Measurements from ENCODE around the gene OR14K1.
"Not testable (repeated sequence)": the region's sequence is repeated elsewhere in the genome, so short reads cannot be mapped to it uniquely, and the experiment has no call there.

OR14K1 gene, protein sequence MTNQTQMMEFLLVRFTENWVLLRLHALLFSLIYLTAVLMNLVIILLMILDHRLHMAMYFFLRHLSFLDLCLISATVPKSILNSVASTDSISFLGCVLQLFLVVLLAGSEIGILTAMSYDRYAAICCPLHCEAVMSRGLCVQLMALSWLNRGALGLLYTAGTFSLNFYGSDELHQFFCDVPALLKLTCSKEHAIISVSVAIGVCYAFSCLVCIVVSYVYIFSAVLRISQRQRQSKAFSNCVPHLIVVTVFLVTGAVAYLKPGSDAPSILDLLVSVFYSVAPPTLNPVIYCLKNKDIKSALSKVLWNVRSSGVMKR

DNA sequence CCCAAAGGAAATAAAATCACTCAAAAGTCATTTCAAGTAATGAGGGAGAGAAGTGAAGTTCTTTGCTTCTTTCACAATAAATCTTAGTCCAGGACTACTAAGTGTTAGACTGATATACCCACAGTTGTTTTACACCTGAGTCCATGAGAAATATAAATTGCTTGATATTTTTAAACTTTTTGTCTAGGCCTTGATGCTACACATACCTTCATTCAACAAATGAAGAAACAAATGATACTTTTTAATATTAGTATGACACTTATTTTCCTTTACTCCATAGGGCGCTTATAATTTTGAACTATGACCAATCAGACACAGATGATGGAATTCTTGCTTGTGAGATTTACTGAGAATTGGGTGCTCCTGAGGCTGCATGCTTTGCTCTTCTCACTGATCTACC, at the start of gene OR14K1:
TSS of gene OR14K1 (plus strand) at position 301 of the 400 bp plus-strand sequence. CDS start at position 301, 0 bp downstream.
- no peak within 1 kb of the TSS for H3K4me3 ChIP-seq (ENCODE audit: low read depth, low read length)

DNA sequence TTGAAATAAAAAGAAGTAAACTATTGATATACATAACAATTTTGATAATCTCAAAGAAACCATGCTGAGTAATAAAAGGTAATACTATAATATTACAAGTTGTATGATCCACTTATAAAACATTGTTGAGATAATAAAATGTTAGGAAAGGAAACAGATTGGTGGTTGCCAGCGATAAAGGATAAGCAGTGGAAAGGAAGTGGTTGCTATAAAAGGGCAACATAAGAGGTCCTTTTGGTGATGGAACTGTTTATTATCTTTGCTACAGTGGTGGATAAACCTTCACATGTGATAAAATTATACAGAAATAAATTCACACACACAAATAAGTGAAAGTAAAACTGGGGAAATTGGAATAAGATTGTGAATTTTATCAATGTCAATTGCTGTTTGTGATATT, 37.1 kb upstream of the OR14K1 start:
- no peak overlapping the region for H3K4me3 ChIP-seq (ENCODE audit: low read depth, low read length)

DNA sequence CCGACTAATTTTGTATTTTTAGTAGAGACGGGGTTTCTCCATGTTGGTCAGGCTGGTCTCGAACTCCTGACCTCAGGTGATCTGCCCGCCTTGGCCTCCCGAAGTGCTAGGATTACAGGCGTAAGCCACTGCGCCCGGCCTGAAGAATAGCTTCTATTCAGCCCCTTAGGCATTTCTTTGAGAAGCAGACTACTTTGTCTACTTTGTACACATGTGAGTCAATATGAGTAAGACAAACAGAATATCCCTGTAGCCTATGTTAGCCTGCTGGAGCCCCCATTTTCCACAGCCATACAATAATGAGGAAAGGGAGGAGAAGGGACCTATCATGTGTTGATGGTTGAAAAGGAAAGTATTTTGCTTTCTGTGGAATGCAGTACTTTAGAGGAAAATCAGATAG, 27.7 kb upstream of the OR14K1 start:
- H3K4me3 ChIP-seq (ENCODE audit: low read depth, low read length): not testable (repeated sequence)

DNA sequence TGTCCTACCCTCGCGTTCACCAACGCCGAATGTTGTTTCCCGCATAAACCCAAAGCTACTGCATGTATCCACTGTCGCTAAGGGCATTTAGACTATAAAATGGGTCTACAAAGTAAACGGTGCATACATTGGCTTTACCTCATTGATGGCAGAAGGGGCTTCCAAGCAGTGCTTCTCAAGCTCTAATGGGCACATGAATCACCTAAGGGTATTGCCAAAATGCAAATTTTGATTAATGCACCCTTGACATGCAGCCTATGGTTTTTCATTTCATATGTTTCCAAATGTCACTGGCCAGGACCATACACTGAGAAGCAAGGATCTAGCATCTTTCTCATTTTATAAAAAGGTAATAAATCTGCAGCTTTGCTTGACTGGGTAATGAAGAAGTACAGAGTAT, 24.7 kb upstream of the OR14K1 start:
- H3K4me3 ChIP-seq (ENCODE audit: low read depth, low read length): no peak overlapping the region

DNA sequence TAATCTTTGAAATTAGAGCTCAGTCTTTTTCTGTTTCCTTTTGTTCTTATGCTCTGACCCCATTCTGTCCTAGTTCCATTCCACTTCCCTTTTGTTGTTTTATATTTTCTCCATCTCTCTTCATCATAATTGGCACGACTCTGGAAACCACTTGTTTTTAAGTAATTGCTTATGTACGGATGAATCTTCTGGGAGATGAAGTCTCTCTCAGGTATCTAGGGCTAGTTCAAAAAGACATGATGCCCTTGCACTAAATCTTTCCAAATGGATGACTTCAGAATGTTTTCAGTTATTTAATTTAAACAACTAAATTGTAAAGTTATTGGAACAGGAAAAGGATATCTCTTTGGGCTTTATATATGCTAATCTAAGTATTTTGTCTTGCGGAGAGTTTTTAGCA, 21.9 kb upstream of the OR14K1 start, which contains the start of gene OR6F1:
TSS of gene OR6F1 (minus strand) at position 101 of the 400 bp plus-strand sequence. CDS start 3,891 bp downstream, outside the sequence.
- no peak within 1 kb of the TSS for H3K4me3 ChIP-seq (ENCODE audit: low read depth, low read length)

DNA sequence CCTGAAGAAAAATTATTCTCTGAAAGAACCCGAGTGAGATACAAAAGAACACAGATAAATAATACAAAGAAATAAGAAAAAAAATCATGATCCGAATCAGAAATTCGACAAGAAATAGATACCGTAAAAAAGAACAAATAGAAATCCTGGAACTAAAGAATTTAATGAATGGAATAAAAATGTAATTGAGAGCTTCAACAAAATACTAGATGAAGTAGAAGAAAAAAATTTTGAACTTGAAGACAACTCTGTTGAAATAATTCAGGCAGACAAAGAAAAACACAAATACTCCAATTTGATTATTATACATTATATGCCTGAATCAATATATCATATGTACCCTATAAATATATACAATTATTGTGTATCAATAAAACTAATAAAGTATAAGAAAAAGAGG, 17.2 kb upstream of the OR14K1 start:
- no peak overlapping the region for H3K4me3 ChIP-seq (ENCODE audit: low read depth, low read length)

DNA sequence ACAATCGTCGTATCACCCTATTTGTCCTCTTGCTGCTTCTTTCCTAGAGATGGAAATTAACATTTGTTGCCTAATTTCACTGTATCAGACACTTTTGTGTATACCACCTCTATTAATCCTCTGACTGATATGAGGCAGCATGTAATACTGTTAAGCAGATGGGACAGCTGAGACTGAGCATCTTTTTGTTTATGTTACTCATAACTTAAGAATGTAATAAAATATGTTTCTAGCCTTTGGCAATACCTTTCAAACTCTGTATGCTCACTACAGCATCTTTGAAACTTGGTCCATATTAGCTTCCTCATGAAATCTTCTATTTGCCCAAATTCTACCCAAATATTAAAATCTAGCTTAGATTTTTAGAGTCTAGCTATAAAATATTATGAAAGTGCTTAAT, 2.3 kb downstream of the OR14K1 start:
- H3K4me3 ChIP-seq (ENCODE audit: low read depth, low read length): no peak overlapping the region

DNA sequence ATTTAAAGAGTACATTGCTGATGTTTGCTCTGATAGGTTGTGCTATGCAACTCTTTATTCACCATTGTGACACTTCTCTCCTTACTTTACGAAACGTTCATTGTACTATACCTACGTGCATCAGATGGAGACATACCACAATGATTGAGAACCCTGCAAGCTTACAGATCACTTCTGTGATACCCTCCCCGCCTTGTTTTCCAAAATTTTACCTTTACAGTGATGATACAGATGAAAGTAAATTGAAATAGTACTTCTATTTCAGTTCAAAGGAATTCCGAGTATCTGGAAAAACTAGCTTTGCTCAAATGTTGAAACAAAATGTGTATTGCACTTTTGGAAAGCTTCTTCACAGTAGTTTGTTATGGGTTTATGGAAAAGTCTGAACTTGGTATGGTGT, 3.3 kb downstream of the OR14K1 start:
- no peak overlapping the region for H3K4me3 ChIP-seq (ENCODE audit: low read depth, low read length)

DNA sequence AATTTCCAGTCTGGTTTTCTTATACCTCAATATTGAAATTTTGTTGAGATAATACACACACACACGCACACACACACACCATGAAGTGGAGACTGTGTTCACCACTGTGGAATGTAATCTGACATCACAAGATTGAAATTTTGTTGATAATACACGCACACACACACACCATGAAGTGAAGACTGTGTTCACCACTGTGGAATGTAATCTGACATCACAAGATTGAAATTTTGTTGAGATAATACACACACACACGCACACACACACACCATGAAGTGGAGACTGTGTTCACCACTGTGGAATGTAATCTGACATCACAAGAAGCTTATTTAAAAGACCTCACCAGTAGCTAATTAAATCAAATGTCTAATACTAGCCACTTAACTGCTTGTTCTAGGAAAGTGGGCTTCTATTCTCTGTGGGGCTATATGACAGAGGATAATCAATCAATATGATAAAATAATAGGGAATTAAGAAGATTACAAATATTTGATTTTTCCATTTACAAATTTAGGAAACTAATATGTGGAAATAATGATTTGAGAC, 3.9 kb downstream of the OR14K1 start:
- not testable (repeated sequence) for H3K4me3 ChIP-seq (ENCODE audit: low read depth, low read length)

DNA sequence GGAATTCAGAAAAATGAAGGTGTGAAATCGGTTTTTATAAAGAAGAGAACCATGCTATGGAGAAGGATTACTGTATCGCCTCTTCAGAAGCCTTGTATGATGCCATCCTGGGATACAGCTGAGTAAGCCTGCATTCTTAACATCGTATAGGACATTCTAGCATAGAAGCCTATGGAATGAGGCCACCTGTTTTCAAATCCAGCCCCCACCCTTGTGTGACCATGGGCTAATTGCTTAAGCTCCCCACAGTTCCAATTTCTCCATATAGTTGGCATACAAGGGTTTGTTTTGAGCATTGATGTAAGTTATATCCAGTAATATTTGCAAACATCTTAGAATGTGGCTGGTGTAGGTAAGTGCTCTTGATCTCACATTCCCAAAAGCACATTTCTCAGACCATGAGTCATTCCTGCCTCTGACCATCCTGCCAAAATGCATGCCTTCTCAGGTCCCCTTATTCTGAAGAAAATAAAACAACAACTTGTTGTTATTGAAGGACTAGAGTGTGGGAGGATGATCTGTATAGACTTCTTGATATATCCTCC, 8.0 kb downstream of the OR14K1 start:
- H3K4me3 ChIP-seq (ENCODE audit: low read depth, low read length): no peak overlapping the region

DNA sequence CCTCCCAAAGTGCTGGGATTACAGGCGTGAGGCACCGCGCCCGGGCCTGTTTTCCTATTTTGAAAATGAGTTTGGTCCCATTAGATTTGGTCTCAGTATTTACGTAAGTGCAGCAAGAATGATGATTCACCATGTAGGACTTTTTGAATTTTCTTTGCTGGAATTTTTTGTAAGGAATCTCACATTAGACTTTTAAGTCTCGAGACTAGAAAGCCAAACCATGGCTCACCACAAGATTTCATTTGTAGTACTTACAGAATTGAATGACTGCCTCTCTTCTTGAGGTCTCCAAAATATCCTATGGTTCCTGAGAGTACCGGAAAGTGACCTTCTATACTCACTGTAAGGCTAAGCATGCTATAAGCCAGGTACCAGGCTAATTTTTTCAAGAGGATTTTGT, 9.2 kb downstream of the OR14K1 start:
- H3K4me3 ChIP-seq (ENCODE audit: low read depth, low read length): no peak overlapping the region

DNA sequence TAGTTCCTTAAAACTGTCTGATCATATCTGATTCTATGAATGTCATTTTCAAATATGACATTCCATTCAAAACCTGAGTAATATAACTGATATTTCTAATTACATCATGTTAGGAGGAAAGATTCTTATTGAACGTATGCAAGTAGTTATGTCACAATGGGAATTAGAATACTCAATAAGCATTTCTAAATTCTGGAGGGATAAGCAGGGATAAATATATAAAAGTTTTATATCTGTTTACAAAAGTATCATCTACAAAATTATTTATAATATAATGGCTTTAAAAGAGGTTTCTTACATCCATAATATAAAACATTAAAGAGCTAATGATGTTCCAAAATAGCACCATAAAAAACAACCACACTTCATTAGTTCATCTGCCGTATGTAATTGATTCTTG, 9.6 kb downstream of the OR14K1 start, which contains the start of gene OR14A2:
TSS of gene OR14A2 (minus strand) at position 101 of the 400 bp plus-strand sequence.
- H3K4me3 ChIP-seq (ENCODE audit: low read depth, low read length): no peak within 1 kb of the TSS

DNA sequence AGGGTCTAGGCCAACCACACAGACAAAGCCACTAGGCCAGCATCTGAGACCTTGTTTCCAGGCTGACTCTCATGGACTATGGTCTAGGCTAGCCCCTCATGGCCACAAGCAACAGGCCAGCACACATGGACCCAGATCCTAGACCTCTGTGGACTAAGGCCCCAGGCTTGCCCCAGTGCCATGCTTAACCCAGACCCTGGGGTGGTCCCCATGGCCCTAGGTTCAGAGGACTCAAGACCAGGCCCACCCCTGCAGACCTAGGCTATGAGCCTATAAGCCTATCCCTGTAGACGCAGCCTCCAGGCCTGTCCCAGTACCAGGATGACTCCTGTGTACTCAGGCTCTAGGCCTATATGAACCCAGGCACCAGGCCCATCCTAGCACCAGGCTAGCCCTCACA, 11.5 kb downstream of the OR14K1 start:
- no peak overlapping the region for H3K4me3 ChIP-seq (ENCODE audit: low read depth, low read length)

DNA sequence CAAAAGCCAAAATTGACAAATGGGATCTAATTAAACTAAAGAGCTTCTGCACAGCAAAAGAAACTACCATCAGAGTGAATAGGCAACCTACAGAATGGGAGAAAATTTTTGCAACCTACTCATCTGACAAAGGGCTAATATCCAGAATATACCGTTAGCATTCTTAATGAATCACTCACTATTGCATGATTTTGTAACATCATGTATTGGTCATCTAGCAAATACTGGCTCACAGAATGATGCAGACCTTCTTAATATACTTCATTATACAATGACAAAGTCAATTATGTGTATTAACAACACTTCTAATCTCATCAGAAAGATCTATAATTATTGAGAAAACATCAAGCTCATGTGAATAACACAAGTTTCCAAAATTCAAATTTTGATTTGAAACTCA, 15.9 kb downstream of the OR14K1 start:
- H3K4me3 ChIP-seq (ENCODE audit: low read depth, low read length): not testable (repeated sequence)

DNA sequence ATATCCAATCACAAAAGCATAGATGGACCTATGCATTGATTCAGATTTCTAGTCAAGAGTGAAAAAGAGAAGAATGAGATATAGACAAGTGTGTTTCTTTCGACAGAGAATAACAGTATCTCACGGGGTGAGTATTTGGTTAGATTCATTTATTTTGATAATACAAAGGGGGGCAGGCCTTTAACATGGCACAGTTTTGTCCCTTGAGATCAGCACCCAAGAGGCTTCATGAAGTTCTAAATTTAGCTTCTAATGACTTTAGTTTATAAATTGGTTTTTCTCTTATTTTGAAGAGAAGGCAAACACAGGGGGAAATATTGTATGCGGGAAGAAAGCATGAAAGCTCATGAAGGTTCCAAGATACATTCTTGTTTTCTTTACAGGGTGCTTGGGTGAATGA, 22.0 kb downstream of the OR14K1 start, which contains the start of gene OR1C1:
TSS of gene OR1C1 (minus strand) at position 101 of the 400 bp plus-strand sequence. CDS start 2,150 bp downstream, outside the sequence.
- no peak within 1 kb of the TSS for H3K4me3 ChIP-seq (ENCODE audit: low read depth, low read length)

DNA sequence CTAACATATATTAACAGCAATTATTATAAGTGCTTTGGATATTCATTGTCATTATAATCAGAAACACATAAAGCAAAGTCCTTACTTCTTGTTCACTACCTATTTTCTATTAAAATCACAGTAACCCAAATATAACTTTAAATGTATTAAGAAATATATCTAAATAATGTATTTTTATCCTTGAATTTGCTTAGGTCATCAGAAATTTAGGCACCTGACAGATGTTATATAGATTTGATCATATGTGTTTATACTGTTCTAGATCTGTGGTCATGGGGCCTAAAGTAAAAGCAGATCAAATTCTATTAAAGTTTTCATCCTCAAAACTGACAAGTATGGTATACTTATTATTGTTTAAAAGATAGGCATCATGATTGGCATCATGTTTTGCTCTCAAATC, 31.2 kb downstream of the OR14K1 start:
- no peak overlapping the region for H3K4me3 ChIP-seq (ENCODE audit: low read depth, low read length)

All from iPS-11a (cell line).